ENCODE data around the gene CES3. TPM values are rescaled to one million over a fixed set of nuclear protein-coding genes. Genes with fewer than 3 reads are reported as not detected.
"Not testable (repeated sequence)": the region's sequence is repeated elsewhere in the genome, so short reads cannot be mapped to it uniquely, and the experiment has no call there.

The CES3 gene
- total RNA-seq, 4 donors from 2014 or later: 0.13 to 1.3 (median 0.22) TPM; not detected in 1

DNA sequence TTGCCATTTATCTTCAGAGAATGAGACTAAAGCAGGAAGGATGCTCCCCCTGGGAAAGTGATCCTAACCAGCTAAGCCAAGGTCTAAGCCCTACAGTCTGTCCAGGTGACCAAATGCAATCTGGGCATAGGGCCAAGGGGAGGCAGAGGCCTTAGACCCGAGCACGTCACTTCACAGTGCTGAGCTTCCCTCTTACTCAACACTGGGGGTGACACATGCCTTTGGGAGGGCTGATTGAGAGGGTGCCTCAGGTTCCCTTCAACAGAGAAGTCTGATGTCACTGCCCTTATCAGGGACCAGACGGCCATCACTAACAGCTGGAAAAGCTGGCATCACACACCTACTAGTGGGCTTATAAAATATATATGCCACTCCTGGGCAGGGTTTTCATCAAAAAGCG is 30.9 kb upstream of the CES3 start:
- no peaks in the 10 kb centered on the region for H3K27me3 ChIP-seq
- intact Hi-C loops (cut with DNase I): no loop called here
- H3K4me3 ChIP-seq (replicated peaks in 1 of 3): no peak overlapping the region
- TF ChIP-seq, protein P1, sequence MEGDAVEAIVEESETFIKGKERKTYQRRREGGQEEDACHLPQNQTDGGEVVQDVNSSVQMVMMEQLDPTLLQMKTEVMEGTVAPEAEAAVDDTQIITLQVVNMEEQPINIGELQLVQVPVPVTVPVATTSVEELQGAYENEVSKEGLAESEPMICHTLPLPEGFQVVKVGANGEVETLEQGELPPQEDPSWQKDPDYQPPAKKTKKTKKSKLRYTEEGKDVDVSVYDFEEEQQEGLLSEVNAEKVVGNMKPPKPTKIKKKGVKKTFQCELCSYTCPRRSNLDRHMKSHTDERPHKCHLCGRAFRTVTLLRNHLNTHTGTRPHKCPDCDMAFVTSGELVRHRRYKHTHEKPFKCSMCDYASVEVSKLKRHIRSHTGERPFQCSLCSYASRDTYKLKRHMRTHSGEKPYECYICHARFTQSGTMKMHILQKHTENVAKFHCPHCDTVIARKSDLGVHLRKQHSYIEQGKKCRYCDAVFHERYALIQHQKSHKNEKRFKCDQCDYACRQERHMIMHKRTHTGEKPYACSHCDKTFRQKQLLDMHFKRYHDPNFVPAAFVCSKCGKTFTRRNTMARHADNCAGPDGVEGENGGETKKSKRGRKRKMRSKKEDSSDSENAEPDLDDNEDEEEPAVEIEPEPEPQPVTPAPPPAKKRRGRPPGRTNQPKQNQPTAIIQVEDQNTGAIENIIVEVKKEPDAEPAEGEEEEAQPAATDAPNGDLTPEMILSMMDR (IDR thresholded peaks at IDR 0.05): no peak
- no peak for TF ChIP-seq POLR2A (IDR thresholded peaks at IDR 0.05)
- H3K4me1 ChIP-seq: peaks cover 20 to 42% of the 10 kb centered on the region in 2 donors
- H3K9me3 ChIP-seq: no peaks in the 10 kb centered on the region
- no peak overlapping the region for H3K27ac ChIP-seq
- no peaks in the 10 kb centered on the region for H3K36me3 ChIP-seq
- 51 to 59% methylated on average over 3 to 4 of the region's 4 CpGs for WGBS, 2 donors
- peak; percentile 65 to 69 for DNase-seq

DNA sequence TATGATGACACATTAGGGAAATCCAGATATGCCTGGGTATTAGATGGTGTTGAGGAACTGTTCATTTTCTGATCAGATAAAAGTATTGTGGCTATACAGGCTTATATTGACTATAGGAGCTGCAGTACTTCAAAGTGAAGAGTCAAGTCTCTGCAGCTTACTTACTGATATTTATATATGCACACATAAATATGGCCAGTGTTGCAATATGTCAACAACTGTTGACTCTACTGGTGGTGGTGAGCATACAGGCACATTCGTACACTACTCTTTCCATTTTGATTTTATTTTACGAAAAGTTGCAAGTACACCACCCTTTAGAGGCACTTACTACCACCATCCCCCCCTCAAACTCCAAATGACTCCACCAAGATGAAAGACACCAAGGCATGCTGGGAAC is 29.4 kb upstream of the CES3 start:
- peaks cover 27 to 41% of the 10 kb centered on the region in 2 donors for H3K4me1 ChIP-seq
- H3K4me3 ChIP-seq (replicated peaks in 1 of 3): no peak overlapping the region
- no peak overlapping the region for H3K27ac ChIP-seq
- no peaks in the 10 kb centered on the region for H3K36me3 ChIP-seq
- TF ChIP-seq POLR2A (IDR thresholded peaks at IDR 0.05): no peak
- TF ChIP-seq, protein P1 (IDR thresholded peaks at IDR 0.05): no peak
- no peaks in the 10 kb centered on the region for H3K9me3 ChIP-seq
- DNase-seq: no peak
- 90 to 97% methylated on average over 2 of the region's 2 CpGs for WGBS, 2 donors
- intact Hi-C loops (cut with DNase I): no loop called here
- H3K27me3 ChIP-seq: no peaks in the 10 kb centered on the region

DNA sequence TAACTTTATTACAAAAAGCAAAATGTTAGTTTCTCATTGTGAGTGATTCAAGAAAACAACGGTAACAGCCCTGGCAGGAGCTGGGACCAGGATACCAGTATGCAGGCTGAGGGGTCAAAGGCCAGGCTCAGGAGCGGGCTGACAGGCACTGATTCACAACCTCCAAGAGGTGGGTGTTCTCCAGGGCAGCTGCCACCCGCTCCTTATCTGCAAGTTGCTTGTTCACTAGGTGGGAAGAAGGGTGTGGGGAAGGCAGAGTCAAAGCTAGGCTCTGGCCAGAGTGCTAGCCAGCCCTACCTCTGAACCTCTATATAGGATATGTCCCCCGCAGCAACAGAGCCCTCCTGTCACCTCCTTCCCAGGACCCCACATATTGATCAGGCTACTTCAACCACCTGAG is 29.0 kb upstream of the CES3 start:
- H3K9me3 ChIP-seq: no peaks in the 10 kb centered on the region
- no peak for DNase-seq
- peaks cover 25 to 38% of the 10 kb centered on the region in 2 donors for H3K4me1 ChIP-seq
- no peaks in the 10 kb centered on the region for H3K36me3 ChIP-seq
- TF ChIP-seq, protein P1 (IDR thresholded peaks at IDR 0.05): no peak
- no peak for TF ChIP-seq POLR2A (IDR thresholded peaks at IDR 0.05)
- no peak overlapping the region for H3K27ac ChIP-seq
- whole genome bisulfite sequencing, 2 donors: 88 to 96% methylated on average over 4 of the region's 4 CpGs
- no peak overlapping the region for H3K4me3 ChIP-seq (replicated peaks in 1 of 3)
- no peaks in the 10 kb centered on the region for H3K27me3 ChIP-seq
- intact Hi-C loops (cut with DNase I): no loop called here

DNA sequence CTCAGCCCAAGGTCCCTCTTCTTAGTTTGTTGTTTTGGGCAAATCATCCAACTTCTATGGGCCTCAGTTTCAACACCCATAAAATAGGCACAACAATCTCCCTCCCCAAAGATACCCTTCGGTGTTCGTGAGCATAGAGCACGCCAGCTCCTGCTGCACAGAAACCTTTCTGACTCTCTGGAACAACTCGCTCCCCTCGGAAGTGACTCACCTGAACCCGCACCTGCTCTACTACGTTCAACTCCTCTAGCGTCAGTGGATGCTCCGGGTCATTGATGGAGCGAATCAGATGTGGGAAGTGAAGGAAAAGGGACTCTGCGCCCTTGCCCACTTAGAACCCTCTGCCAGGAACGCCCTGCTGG is 27.3 kb upstream of the CES3 start:
- peak; percentile 38 to 44 for DNase-seq
- peaks cover under 1 to 6% of the 10 kb centered on the region in 2 donors for H3K36me3 ChIP-seq
- peak overlapping the region; percentile 88 to 94 (median 94) for H3K27ac ChIP-seq
- intact Hi-C loops (cut with DNase I): no loop called here
- no peak for TF ChIP-seq POLR2A (IDR thresholded peaks at IDR 0.05)
- TF ChIP-seq, protein P1 (IDR thresholded peaks at IDR 0.05): no peak
- H3K4me3 ChIP-seq (replicated peaks in 1 of 3): peak overlapping the region; percentile 81 to 94 (median 93)
- H3K27me3 ChIP-seq: no peaks in the 10 kb centered on the region
- no peaks in the 10 kb centered on the region for H3K9me3 ChIP-seq
- H3K4me1 ChIP-seq: peaks cover 21 to 25% of the 10 kb centered on the region in 2 donors
- WGBS, 2 donors: 2 to 10% methylated on average over 3 to 11 of the region's 12 CpGs

DNA sequence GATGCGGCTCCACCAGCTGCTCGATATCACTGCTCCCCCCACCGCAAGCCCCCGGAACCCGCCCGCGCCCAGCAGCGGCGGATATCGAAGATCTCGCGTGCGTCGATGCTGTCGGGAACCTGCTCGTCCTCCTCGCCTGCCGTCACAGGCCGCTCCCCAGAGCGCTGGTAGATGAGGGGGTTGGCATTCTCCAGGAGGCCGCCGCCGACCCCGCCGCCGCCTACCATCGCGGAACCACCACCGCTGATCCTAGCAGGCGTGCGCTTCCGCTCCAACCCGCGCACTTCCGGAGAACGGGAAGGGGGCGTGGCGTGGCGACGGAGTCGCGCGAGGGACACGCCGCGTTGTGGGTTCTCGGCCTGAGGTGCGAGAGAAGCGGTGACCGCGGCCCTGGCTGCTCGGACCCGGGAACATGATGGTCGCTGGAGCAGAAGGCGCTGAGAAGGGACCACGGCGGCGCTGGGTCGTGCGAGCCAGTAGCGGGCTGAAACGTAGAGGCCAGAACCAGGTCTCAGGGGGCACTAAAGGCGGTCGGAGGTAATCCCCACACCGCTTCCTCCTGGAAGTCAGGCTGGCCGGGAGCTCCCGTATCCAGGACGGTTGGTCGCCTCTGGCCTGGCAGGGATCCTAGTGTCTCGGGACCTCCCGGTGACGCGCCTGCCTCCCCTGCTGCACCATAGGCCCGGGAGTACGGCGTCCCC is 26.8 kb upstream of the CES3 start, which contains the start of gene CIAO2B:
TSS of gene CIAO2B (minus strand) at position 265 of the 701 bp plus-strand sequence. CDS start at position 227, 38 bp downstream.
- DNase-seq: peak; percentile 86 to 90
- Histone ChIP-seq H3K4me1 (peaks cover 21 to 25% of the 10 kb centered on the region in 2 donors), H3K36me3 (peaks cover 5 to 10% of the 10 kb centered on the region in 2 donors), H3K27ac (peak within 1 kb of the TSS; percentile 88 to 94 (median 94)), H3K4me3 (replicated peaks in 1 of 3) (peak within 1 kb of the TSS; percentile 81 to 94 (median 93)), H3K27me3 (no peaks in the 10 kb centered on the region), H3K9me3 (no peaks in the 10 kb centered on the region)
- 1% methylated on average over 13 to 15 of the region's 76 CpGs for WGBS, 2 donors
- TF ChIP-seq, protein P1 (IDR thresholded peaks at IDR 0.05): no peak
- peak in 1 of 2 donors; percentile 82 for TF ChIP-seq POLR2A (IDR thresholded peaks at IDR 0.05)
- intact Hi-C loops (cut with DNase I): no loop called here

DNA sequence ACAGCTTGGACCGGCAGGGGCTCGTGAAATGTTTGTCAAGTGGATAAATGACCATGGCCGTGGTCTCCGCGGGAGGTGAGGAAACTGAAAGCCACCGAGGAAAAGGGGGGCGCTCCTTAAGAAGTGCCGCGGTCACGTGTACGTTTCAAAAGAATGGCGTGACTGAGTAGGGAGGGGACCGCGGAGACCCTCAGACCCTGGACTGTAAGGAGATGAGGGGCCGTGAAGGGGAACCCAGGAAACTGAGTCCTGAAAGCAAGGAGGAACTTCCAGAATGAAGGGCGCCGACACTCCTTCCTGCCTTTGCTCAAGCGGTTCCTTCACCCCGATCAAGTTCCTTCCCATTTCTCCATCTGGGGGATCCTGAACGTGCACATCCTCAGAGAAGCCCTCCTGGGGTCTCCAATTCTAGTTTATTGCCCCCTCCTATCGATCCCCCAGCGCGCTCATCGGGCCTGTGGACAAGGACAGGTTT is 26.2 kb upstream of the CES3 start:
- WGBS, 2 donors: 2 to 3% methylated on average over 11 to 24 of the region's 24 CpGs

More for the DNA sequence above, 26.2 kb upstream of the CES3 start:
- peaks cover 21 to 25% of the 10 kb centered on the region in 2 donors for H3K4me1 ChIP-seq
- intact Hi-C loops (cut with DNase I); H3K9me3 ChIP-seq; DNase-seq; H3K27me3 ChIP-seq: not testable (repeated sequence)
- H3K27ac ChIP-seq: peak overlapping the region; percentile 88 to 94 (median 94)
- H3K36me3 ChIP-seq: peaks cover 11 to 15% of the 10 kb centered on the region in 2 donors
- peak overlapping the region; percentile 81 to 94 (median 93) for H3K4me3 ChIP-seq (replicated peaks in 1 of 3)

All from thyroid gland (tissue), 4 donors.